A549 (cell line): ENCODE results near the gene GALNT4.

Experiments
- FOSL2 ChIP-seq, 2 experiments: fragments of 450-650 bp in 1 of 2; fragments of >200 bp in 1 of 2; sonication (Bioruptor Twin) in 1 of 2; formaldehyde crosslinking; IDR thresholded peaks; 2 replicates each; pipeline versions ENCODE4 v1.5.0 to v1.6.1; 2016 to 2020; ENCODE audit warnings: mild to moderate bottlenecking in 1 of 2, moderate library complexity in 1 of 2
- POLR2A ChIP-seq: IDR thresholded peaks from 2 replicates; pipeline ENCODE4 v1.6.1; 2012; ENCODE audit warnings: mild to moderate bottlenecking, low read length

DNA sequence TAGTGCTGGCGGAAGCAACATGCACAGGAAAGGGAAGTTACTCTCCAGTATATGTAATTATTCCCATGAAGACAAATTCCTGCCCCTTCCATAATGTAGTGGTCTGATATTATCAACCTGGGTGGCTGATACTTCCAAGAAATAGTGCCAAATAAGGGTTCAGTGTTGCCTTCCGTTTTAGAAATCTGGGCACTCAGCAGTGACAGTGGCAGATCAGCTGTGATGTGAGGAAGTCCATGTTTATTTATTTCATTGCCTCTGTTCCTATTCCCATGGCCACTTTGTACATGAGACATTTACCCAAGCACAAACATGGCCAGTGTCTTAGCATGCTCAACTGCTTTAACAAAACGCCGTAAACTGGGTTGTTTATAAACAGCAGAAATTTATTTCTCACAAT, 21.6 kb upstream of the GALNT4 start:
- TF ChIP-seq POLR2A (no peak), FOSL2 (IDR thresholded peaks at IDR 0.05) (no peak), FOSL2 (CRISPR knock-in tag; IDR thresholded peaks at IDR 0.05) (no peak)
